Tibial artery (tissue), 4 donors: ENCODE data around the gene NIT2.

Experiments
- DNase-seq, 2 donors: peaks; one replicate each; pipeline ENCODE4 v3.0.0-alpha.2; 2019
- H3K27ac ChIP-seq, 2 donors: fragments of 200-600 bp; sonication (generic) in 1 of 2; 1 replicate in 1 of 2; 2 replicates in 1 of 2; pipeline ENCODE4 v1.5.1; 2018 to 2019; ENCODE audit warnings: mild to moderate bottlenecking in 1 of 2
- H3K27me3 ChIP-seq, 2 donors: fragments of 200-600 bp; sonication (generic) in 1 of 2; one replicate each; pipeline versions ENCODE4 v1.5.1 to v1.6.0; 2016 to 2019
- H3K36me3 ChIP-seq, 3 donors: fragments of 200-600 bp; sonication (generic) in 2 of 3; one replicate each; pipeline ENCODE4 v1.5.1; 2016 to 2019; ENCODE audit warnings: mild to moderate bottlenecking in 2 of 3
- H3K4me1 ChIP-seq, 4 donors: fragments of 200-600 bp; sonication (generic) in 2 of 4; 1 replicate in 3 of 4; 2 replicates in 1 of 4; pipeline ENCODE4 v1.5.1; 2016 to 2019
- H3K4me3 ChIP-seq, 2 donors: fragments of 200-600 bp; sonication (generic) in 1 of 2; 1 replicate in 1 of 2; 2 replicates in 1 of 2; pipeline ENCODE4 v1.5.1; 2018 to 2019; ENCODE audit warnings: mild to moderate bottlenecking in 2 of 2
- H3K9me3 ChIP-seq, 3 donors: fragments of 200-600 bp; sonication (generic) in 1 of 3; one replicate each; pipeline ENCODE4 v1.5.1; 2016 to 2019
- CTCF ChIP-seq, 2 experiments: fragments of 200-600 bp in 1 of 2; fragments of 450-650 bp in 1 of 2; IDR thresholded peaks; one replicate each; pipeline ENCODE4 v1.5.1; 2017 to 2019; ENCODE audit warnings: antibody characterized with exemption in 2 of 2, mild to moderate bottlenecking in 1 of 2, moderate library complexity in 1 of 2
- intact Hi-C: fragments of 100-400 bp; cut with DNase I; formaldehyde crosslinking; loops from one replicate; pipeline ENCODE4 v1.15.0; 2023; ENCODE audit warnings: low total_unique reads

The NIT2 gene, protein sequence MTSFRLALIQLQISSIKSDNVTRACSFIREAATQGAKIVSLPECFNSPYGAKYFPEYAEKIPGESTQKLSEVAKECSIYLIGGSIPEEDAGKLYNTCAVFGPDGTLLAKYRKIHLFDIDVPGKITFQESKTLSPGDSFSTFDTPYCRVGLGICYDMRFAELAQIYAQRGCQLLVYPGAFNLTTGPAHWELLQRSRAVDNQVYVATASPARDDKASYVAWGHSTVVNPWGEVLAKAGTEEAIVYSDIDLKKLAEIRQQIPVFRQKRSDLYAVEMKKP

GRCh38 chr3:100334488-100335351, at the start of gene NIT2:
Gene NIT2, plus strand, starts transcription at chr3:100334757. Its CDS starts 35 bp downstream, at chr3:100334792.
- intact Hi-C loops = loop anchor here (5.0 kb wide), 1 partner anchor 58 kb away; no protein-coding TSS in a partner anchor
- Histone ChIP-seq H3K27me3 (no peaks in the 10 kb centered on the region), H3K27ac (peak within 1 kb of the TSS; percentile 79 to 81), H3K4me1 (peaks cover 0 to 18% (median 10%) of the 10 kb centered on the region in 4 donors), H3K9me3 (no peaks in the 10 kb centered on the region), H3K4me3 (peak within 1 kb of the TSS; percentile 67 to 70), H3K36me3 (peaks cover 0 to 8% (median 0%) of the 10 kb centered on the region in 3 donors)
- TF ChIP-seq CTCF (IDR thresholded peaks at IDR 0.05) = no peak
- peak; percentile 79 to 88 for DNase-seq

DNA sequence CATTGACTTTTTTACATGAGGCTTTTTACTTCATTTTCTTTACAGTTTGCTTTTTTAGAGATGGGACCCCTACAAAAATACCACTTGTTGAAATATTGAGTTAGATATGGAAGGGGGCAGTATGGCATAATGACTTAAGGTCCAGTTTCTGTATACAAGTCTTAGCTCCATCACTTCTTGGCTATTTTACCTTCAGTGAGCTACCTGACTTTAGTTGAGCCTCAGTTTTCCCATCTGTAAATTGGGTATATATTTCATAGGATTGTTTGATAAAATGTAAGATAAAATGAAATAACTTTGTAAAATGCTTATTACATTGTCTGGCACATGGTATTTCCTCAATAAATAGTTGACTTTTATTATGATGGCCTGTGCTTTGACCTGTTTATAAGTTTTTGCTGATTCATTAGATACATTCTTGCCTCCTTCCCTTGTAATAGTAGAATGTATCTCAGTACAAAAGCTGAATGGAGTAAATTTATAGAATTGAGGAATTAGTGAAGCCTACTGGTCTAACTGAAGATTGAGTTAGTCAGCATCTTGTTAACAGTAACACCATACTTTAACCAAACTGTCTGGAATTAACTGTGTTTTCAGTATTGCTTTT, 46.2 kb upstream of the NIT2 start:
- H3K4me1 ChIP-seq = no peaks in the 10 kb centered on the region
- H3K4me3 ChIP-seq = no peak overlapping the region
- DNase-seq = no peak
- H3K27me3 ChIP-seq = no peaks in the 10 kb centered on the region
- H3K9me3 ChIP-seq = no peaks in the 10 kb centered on the region
- peaks cover 47 to 90% (median 50%) of the 10 kb centered on the region in 3 donors for H3K36me3 ChIP-seq
- no peak for TF ChIP-seq CTCF (IDR thresholded peaks at IDR 0.05)
- no peak overlapping the region for H3K27ac ChIP-seq
- intact Hi-C loops = no loop called here

DNA sequence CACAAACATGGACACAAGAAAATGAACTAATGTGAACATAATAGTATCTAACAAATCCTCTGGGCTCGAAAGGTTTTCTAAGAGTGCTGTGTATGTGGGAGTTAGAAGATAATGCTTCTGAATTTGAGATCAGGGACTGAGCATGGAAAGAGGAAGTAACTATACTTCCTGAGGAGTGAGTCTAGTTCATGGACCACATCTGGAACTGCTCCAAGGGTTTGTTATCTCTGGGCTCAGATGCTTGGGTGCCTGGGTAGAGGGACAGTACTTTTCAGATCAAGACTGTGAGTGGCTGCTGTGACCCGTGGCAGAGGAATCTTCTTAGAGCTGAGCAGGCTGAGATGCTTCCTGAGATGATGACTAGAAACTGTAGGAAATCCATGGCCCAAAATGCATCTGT, 45.2 kb upstream of the NIT2 start:
- Histone ChIP-seq H3K9me3 (no peaks in the 10 kb centered on the region), H3K4me3 (no peak overlapping the region), H3K27ac (no peak overlapping the region), H3K27me3 (no peaks in the 10 kb centered on the region), H3K4me1 (no peaks in the 10 kb centered on the region), H3K36me3 (peaks cover 48 to 93% (median 52%) of the 10 kb centered on the region in 3 donors)
- TF ChIP-seq CTCF (IDR thresholded peaks at IDR 0.05) = no peak
- DNase-seq = no peak
- intact Hi-C loops = no loop called here

GRCh38 chr3:100295089-100295488, 39.5 kb upstream of the NIT2 start:
- no peak overlapping the region for H3K4me3 ChIP-seq
- H3K27ac ChIP-seq = no peak overlapping the region
- H3K36me3 ChIP-seq = peaks cover 67 to 94% (median 73%) of the 10 kb centered on the region in 3 donors
- H3K4me1 ChIP-seq = no peaks in the 10 kb centered on the region
- TF ChIP-seq CTCF (IDR thresholded peaks at IDR 0.05) = no peak
- H3K9me3 ChIP-seq = no peaks in the 10 kb centered on the region
- H3K27me3 ChIP-seq = no peaks in the 10 kb centered on the region
- intact Hi-C loops = no loop called here
- no peak for DNase-seq

DNA sequence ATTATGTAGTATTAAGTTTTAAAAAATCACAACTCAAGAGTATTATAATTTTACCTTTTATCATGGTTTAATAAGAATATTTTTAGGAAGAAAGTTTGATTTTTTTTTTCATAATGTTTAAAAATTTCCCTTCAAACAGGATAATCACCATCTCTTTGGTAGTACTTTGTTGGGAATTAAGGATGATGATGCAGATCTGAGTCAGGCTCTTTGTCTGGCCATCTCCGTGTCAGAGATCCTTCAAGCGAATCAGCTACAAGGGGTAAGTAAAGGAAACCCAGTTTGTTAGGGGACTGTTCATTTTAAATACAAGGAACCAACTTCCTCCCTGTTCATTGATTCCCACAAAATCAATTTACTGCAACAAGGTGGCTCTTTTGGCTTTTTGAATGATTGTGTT, 36.8 kb upstream of the NIT2 start:
- no peak overlapping the region for H3K27ac ChIP-seq
- no peaks in the 10 kb centered on the region for H3K27me3 ChIP-seq
- no peak for TF ChIP-seq CTCF (IDR thresholded peaks at IDR 0.05)
- no peaks in the 10 kb centered on the region for H3K4me1 ChIP-seq
- H3K4me3 ChIP-seq = no peak overlapping the region
- intact Hi-C loops = no loop called here
- DNase-seq = no peak
- H3K9me3 ChIP-seq = no peaks in the 10 kb centered on the region
- peaks cover 61 to 91% (median 68%) of the 10 kb centered on the region in 3 donors for H3K36me3 ChIP-seq
